Bone marrow (tissue), 2 donors: ENCODE results near the gene CHKA.
A peak's percentile ranks its signal among the peaks of the same experiment; 100 is the strongest.

Source experiments
- DNase-seq, 2 donors: peaks; one replicate each; lab custom pipeline; 2025; lab: John Stamatoyannopoulos, UW

Gene CHKA

GRCh38 chr11:68013611-68014156, 107.5 kb downstream of the CHKA start:
- no peak for DNase-seq

DNA sequence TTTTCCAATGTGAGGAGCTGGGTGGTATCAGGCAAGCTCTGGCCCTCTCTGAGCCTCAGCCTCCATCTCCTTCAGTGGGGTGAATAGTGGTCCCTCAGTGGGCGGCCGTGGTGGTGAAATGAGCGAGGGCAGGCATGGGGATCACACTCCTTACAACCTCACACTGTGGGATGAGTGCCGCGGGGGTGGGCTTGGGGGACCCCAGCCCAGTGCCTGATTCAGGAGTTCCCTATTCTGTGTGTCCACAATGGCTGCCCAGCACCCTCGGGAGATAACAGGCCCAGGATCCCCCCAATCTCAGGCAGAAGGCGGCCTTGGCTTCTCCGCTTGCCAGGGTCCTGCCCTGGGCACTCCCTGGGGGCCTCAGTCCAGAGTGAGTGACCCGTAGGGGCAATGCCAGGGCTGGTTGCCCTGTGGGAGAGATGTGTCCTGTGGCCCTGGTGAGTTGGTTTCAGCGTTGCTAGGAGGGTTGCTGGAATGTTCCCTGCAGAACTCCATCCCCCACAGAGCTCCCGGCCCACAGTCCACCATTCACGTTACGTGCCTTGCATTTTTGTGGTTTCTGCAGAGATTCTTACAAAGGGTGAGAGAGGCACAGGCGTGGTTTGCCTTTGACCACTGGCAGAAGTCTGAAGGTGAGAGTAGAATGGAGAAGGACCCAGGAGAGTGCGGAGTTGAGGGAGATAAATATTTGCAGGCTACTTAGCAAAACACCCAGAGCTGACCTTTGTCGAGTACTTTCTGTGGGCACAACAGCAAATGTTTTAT, 108.2 kb downstream of the CHKA start:
- no peak for DNase-seq

GRCh38 chr11:68012044-68012842, 108.9 kb downstream of the CHKA start:
- no peak for DNase-seq

DNA sequence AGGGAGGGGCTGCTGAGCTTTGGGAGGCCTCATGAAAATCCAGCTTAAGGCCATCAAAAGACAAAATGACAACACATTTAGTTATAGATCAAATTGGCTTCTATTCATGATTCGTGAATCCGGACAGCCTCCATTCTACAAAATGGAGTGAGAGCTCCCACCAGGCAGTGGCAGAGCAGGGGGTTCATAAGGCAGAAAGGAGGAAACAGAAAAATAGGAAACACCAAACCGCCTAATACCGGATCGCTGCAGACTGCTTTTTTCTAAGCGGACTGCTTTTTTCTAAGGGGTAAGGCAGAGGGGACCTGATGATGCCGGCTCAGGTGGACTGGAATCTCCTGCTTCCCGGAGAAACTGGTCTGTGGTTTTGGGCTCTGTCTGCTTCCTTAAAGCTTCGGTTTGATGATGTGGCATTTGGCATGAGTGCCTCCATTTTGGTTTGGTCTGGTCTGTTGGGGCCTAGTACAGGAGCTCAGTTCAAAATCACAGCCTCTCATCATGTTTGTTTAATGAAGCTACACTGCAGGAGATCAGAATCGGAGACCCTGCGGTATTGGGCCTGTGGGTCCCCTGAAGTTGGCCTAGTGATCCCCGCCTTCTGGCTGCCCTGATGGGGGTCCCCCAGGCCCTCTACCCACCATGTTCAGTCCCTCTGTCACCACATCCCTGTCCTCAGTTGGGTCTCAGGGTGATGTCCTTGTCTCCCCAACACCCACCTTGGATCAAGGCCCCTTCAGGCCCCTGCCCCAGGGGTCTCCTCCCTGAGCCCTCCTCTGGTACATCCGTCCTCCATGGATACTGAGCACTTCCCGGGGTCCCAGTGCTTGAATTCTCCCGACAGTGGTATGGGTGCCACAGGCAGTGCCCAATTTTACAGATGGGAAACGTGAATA, 109.9 kb downstream of the CHKA start:
- peak in 1 of 2 donors; percentile 64 for DNase-seq

GRCh38 chr11:68010090-68011041, 110.8 kb downstream of the CHKA start, which contains the start of gene ALDH3B1:
Gene ALDH3B1, plus strand, starts transcription at chr11:68010327. Its CDS starts 4,971 bp downstream, at chr11:68015298.
- peak; percentile 43 to 76 for DNase-seq

DNA sequence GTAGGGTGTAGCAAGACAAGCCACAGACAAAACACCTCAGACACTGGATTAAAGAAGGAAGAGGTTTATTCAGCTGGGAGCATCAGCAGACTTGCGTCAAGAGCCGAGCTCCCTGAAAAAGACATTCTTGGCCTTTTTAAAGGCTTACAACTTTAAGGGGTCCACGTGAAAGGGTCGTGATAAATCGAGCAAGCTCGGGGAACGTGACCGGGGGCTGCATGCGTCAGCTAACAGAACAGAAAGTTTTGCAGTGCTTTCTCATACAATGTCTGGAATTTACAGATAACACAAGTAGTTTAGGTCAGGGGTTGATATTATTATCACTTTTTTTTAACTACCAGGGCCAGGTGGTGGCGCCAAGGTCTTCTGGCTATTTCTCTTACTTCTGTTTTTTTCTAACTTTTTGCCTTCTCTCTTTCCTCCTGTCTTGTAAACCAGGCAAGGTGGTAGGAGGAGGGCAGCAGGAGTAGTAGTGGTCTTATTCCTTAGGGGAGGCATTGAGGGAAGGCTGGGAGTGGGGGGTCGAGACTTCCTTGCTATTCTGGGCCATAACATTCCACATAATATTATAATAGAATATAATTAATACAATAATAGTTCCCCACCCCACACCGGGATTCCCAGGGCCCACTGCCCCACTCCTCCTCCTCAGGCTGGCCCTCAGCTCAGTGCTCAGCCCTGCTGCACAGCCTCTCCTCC, 111.6 kb downstream of the CHKA start:
- peak in 1 of 2 donors; percentile 37 for DNase-seq

DNA sequence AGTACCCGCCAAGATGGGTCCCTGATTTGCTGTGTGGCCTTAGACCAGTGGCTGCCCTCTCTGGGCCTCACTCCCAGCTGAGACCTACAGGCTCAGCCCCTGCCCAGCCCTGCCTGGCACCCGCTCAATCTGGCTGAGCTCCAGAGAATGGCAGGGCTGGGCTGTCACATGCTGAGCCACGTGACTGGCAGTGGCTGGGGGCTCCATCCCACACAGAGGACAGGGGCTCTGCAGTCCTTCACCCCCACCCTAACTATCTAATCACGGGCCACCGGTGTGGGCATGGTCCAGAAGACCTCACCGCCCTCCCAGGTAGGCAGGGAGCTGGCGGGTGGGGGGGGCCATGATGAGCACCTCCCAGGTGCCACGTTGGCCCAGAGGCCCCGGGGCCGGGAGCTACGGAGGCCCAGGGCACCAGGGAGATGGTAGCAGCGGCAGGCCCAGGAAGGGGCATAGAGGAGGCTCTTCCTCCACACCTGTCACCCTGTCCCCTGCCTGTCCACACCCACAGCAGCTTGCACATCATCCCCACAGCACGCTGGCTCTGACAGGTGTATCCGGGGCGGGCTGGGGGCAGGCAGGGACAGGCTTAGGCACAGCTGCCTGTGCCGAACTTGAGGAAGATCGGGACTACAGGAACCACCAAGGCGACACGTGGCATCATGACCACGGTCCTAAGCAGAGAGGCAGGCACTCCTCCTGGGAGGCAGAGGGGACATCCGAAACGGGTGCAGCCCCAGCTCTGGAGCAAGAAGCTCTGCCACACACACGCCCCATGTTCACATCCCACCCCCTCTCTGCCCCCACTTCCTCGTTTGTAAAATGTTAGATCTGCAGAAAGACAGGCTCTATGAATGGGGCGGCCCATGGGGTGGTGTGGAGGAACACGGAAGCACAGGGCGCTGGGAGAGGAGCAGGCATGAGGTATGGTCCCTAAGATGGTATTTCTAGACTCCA, 112.5 kb downstream of the CHKA start:
- peak in 1 of 2 donors; percentile 52 for DNase-seq

DNA sequence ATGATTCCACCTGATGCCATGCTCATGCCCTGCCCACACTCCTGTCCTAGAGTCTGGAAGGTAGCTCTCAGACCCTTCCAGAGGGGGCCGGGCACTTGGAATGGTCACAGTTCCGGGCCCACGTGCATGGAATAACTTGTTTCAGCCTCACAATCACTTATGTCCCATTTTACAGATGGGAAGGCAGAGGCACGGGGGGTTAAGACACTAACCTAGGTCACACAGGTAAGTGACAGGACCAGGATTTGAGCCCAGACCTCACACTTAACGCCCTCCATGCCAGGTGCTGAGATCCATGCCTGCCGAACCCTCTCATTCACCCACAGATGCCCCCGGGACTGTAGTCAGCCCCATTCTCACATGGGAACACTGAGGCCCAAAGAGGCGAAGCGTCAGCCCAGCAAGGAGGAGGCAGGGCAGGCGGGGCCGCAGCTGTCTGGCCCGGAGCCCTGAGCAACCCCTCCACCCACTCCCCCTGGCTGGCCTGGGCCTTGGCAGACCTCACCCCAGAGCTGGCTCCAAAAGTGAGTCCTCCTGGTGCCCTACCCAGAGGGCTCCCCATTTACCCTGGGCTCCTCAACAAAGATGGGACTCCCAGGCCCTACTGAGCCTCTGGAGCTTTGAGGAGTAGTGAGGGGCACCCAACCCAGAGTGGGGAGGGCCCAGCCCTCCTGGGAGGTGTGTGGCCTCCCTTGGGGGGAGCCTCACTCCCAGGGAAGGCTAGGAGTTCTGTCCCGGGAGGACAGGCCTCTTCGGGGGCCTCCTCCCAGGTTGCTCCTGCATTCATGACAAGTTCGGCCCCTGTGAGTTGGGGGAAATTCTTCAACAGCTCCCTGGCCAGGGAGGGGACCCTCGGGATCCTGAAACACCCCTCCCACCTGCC, 113.4 kb downstream of the CHKA start:
- no peak for DNase-seq

DNA sequence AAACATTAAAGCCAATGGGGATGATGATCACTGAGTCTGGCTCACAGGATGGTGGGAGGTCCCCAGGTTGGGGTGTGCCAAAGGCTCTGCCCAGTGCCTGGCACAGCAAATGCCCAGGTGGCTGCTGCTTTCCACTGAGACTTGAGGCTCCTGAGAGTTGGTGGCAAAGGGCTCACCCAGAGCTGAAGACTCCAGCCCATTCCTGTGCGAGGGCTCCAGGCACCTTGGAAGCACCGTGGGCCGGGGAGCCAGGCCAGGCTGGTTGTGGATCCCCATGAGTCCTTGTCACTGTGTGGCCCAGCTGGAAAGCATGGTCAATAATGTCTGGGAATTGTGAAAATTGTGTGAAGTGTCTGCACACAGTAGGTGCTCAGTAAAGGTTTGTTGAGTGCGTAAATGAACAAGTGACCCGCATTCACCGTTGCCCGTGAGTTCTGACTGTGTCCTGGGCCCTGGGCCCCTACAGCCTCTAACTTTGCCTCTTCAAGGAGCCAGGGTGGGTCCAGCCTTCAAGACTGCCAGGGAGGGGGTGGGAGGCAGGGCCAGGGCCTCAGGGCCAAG, 114.5 kb downstream of the CHKA start:
- DNase-seq, result no peak

DNA sequence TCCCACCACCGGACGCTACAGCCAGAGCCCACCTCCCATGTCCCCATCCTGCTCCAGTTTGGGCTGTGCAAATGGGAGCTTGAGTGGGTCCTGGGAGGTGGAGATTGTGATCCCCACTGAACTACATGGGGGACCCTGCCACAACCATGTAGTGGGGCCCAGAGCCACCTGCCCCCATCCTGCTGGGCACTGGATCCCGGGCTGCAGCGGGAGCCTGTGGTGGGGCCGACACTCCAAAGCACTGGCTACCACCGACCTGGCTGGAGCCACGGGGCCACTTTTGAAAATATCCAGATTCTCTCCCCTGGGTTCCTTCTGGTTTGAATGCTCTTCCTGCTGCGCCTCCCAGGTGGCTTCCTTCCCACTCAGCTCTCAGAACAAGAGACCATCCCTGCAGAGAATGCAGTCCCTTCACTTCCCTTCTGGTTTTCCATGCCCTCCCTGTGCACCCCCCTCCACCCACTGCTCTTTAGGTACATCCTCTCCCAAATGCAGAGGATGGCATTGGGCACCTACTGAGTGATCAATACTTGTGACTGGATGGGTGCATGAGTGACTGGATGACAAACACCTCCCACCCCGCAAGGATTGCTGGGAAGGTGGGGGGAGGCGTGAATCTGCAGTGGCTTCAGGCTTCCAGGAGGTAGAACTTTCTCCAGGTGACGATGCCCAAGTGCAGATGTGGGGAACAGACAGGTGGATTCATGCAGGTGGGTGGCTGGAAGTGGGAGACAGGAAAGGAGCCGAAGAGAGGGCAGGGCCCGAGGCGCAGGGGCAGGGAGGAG, 116.4 kb downstream of the CHKA start:
- DNase-seq, result no peak

DNA sequence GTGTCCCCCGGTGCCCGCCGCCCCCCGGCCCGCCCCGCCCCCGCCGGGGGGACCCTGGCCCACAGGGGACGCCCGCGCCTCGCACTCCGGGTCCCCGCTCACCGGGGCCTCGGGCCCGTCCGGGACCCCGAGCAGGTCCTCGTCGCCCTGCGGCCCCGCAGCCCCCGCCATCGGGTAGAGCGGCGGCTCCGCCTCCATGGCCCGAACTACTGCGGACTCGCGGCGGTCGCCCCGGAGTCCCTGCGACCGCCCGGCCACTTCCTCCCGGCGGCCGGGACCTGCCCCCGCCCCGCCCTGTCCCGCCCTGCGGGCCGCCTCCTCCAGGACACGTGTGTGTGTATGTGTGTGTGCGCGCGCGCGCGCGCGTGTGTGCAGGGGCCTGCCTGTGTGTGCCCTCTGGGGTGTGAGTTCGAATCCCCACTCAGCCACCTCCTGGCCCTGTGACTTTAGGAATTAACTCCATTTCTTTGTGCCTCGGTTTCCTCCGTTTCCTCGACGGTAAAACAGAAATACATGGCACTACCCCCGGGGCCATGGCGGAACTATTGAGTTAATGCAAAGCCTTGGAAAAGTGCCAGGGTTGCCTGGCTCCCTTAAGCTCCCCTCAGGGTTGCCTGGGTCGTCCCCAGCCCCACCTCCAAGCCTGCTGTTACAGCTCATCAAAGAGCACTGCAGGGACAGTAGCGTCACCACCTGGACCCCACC, 117.2 kb downstream of the CHKA start, which contains the start of gene UNC93B1:
Gene UNC93B1, minus strand, starts transcription at position 252 of the 705 bp plus-strand sequence. Its CDS starts 54 bp downstream, at position 198.
- peak; percentile 19 to 60 for DNase-seq

- peak in 1 of 2 donors; percentile 18 for DNase-seq
Observed at GRCh38 chr11:68002938-68003845, 118.0 kb downstream of the CHKA start.
